Pulmonary artery endothelial cell (primary cell): ENCODE data around the gene HMCN1. TPM values are rescaled to one million over a fixed set of nuclear protein-coding genes. Genes with fewer than 3 reads are reported as not detected.

Source experiments
- DNase-seq: peaks from one replicate; pipeline ENCODE4 v3.0.0-alpha.2; 2011; ENCODE audit warnings: low read depth, low spot score
- total RNA-seq: library from RNA; depleted of rRNA; stranded (reverse); fragments of >200 nt; gene quantifications from 2 replicates; pipeline ENCODE4 v1.2.3, GENCODE V29; 2014

The HMCN1 gene
- total RNA-seq, 1 donor from 2014 or later: 10.8 TPM

- no peak for DNase-seq
Measured at GRCh38 chr1:185803241-185803640, 69.0 kb downstream of the HMCN1 start.

GRCh38 chr1:185804206-185804605 is 70.0 kb downstream of the HMCN1 start:
- no peak for DNase-seq

GRCh38 chr1:185804608-185805007 is 70.4 kb downstream of the HMCN1 start:
- no peak for DNase-seq

- DNase-seq: no peak
Measured at GRCh38 chr1:185807275-185807674, 73.1 kb downstream of the HMCN1 start.

- no peak for DNase-seq
Measured at GRCh38 chr1:185808631-185809030, 74.4 kb downstream of the HMCN1 start.

GRCh38 chr1:185811073-185811709 is 77.0 kb downstream of the HMCN1 start:
- DNase-seq: no peak

- no peak for DNase-seq
Measured at GRCh38 chr1:185812934-185813333, 78.7 kb downstream of the HMCN1 start.

GRCh38 chr1:185813401-185813979 is 79.3 kb downstream of the HMCN1 start:
- peak; percentile 40 for DNase-seq

GRCh38 chr1:185816460-185816859 is 82.3 kb downstream of the HMCN1 start:
- no peak for DNase-seq

GRCh38 chr1:185819798-185820197 is 85.6 kb downstream of the HMCN1 start:
- peak; percentile 79 for DNase-seq

- DNase-seq: no peak
Measured at GRCh38 chr1:185821612-185822385, 87.6 kb downstream of the HMCN1 start.

- no peak for DNase-seq
Measured at GRCh38 chr1:185823467-185823866, 89.3 kb downstream of the HMCN1 start.

GRCh38 chr1:185824106-185824505 is 89.9 kb downstream of the HMCN1 start:
- DNase-seq: no peak

GRCh38 chr1:185825556-185825955 is 91.4 kb downstream of the HMCN1 start:
- no peak for DNase-seq

GRCh38 chr1:185834371-185834905 is 100.2 kb downstream of the HMCN1 start:
- no peak for DNase-seq

GRCh38 chr1:185835191-185835590 is 101.0 kb downstream of the HMCN1 start:
- DNase-seq: no peak

GRCh38 chr1:185837711-185838110 is 103.5 kb downstream of the HMCN1 start:
- no peak for DNase-seq

GRCh38 chr1:185838111-185838510 is 103.9 kb downstream of the HMCN1 start:
- no peak for DNase-seq

- no peak for DNase-seq
Measured at GRCh38 chr1:185840880-185841279, 106.7 kb downstream of the HMCN1 start.

- DNase-seq: no peak
Measured at GRCh38 chr1:185843297-185843869, 109.2 kb downstream of the HMCN1 start.

GRCh38 chr1:185843986-185844385 is 109.8 kb downstream of the HMCN1 start:
- no peak for DNase-seq
